ENCODE data around the gene ACSL1. TPM values are rescaled to one million over a fixed set of nuclear protein-coding genes. Genes with fewer than 3 reads are reported as not detected.

The ACSL1 gene
- polyA plus RNA-seq, 10 donors = 39.5 to 55.4 (median 47.4) TPM

DNA sequence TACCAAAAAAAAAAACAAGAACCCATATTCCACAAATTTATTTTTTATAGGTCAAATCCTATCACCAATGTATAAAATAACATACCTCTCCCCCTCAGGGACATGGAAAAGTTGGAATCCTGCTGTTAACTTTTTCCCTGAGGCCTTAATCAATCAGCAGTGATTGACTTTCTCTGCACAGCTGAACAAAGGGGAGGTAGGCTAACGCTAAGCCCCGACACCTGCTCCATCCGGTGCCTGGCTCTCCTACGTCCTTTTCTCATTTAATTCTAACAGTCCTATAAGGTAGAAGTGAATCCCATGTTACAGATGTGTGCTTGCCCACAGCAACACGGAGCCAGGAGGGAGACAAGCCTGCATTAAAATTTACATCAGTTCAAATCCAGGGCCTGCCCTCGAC, 94.7 kb downstream of the ACSL1 start:
- DNase-seq = no peak

- no peak for DNase-seq
Observed at GRCh38 chr4:184729946-184730345, 95.8 kb downstream of the ACSL1 start.

GRCh38 chr4:184728858-184729257, 96.9 kb downstream of the ACSL1 start:
- DNase-seq = no peak

GRCh38 chr4:184727430-184727829, 98.3 kb downstream of the ACSL1 start:
- no peak for DNase-seq

GRCh38 chr4:184722798-184723197, 103.0 kb downstream of the ACSL1 start:
- DNase-seq = no peak

DNA sequence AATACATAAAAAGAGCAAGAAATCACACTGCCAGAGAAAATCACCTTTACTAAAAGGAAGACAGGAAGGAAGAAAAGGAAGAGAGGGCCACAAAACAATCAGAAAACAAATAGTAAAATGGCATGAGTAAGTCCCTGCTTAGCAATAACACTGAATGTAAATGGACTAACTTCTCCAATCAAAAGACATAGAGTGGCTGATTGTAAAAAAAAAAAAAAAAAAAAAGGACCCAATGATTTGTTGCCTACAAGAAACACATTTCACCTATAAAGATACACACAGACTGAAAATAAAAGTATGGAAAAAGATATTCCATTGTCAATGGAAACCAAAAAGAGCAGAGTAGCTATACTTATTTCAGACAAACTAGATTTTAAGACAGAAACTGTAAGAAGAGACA, 104.5 kb downstream of the ACSL1 start:
- DNase-seq = no peak

DNA sequence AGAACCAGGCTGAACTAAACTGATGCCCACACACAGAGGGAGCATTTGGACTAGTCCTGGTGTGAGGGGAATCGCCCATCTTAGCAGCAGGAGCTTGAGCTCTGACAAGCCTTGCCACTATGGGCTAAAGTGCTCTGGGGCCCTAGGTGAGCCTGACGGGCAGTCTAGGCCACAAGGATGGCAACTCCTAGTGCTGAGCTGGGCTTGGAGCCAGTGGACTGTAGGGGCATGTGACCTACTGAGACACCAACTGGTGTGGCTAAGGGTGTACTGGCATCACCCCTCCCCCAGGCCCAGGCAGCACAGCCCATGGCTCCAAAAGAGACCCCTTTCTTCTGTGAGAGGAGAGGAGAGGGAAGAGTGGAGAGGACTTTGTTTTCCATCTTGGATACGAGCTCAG, 106.4 kb downstream of the ACSL1 start:
- no peak for DNase-seq

DNA sequence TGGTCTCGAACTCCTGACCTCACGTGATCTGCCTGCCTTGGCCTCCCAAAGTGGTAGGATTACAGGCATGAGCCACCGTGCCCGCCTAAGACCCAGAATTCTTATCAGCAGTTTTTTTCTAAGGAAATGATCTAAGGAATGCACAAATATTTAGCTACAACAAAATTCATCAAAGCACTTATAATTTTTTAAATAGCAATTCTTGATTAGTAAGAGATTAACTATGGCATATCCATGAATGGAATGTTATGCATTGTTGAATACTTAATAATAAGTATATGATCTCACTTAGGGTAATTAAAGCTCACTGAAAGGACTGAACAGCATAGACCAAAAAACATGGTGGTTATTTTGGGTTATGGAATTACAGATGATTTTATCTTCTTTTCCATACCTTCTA, 110.2 kb downstream of the ACSL1 start:
- DNase-seq = no peak

DNA sequence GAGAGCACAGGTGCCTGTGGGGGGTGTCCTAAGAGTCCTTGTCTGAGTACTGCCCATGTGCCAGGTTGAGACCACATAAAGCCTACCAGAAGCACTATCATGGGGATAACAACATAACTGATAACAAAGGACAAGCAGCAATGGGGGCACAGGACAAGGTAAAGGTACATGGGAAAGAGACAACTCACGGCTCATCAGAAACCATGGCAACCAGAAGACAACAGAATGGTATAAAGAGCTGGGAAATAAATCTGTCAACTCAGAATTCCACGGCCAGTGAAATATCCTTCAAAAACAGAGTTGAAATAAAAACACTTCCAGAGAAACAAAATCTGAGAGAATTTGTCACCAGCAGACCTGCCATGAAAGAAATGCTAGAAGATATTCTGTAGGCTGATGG, 111.9 kb downstream of the ACSL1 start:
- no peak for DNase-seq

GRCh38 chr4:184712322-184712721, 113.4 kb downstream of the ACSL1 start:
- no peak for DNase-seq

DNA sequence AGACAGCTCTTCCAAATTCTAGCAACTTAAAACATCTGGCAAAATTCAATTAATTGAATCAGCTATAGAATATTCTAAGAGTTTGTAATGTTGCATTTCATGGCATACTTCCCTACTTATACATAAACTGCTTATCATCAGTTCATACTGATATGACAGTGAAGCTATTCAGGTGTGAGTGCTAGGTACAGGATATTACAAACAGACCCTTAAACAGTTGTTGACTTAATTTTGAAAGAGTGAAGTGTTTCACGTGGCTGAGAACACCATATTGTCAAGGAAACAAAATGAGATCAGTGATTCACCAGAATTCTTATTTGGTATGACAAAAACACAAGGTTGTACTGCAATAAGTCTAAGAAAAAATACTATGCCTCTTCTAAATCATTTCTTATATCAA, 119.3 kb downstream of the ACSL1 start:
- DNase-seq = no peak

DNA sequence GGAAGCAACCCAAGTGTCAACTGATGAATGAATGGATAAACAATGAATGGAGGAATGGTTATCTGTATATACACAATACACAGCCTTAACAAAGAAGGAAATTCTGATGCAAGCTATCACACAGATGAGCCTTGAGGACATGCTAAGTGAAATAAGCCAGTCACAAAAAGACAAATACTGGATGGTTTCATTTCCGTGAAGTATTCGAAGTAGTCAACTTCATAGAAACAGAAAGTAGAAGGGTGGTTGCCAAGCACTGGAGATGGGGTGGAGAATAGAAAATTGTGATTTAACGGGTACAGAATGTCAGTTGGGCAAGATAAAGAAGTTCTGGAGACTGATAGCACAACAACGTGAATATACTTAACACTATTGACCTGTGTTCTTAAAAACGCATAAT, 120.1 kb downstream of the ACSL1 start:
- DNase-seq = no peak

Other genes starting within 250 kb of the ACSL1 start
- 10 to 100 TPM; 36.8 to 52.6 (median 41.9) TPM for gene CASP3, start 176.5 kb downstream of the ACSL1 start, polyA plus RNA-seq (ENCODE audit: insufficient read length in 10 of 10)
- gene PRIMPOL, start 176.2 kb downstream of the ACSL1 start, polyA plus RNA-seq (ENCODE audit: insufficient read length in 10 of 10) = 10 to 100 TPM; 19.7 to 46.4 (median 26.8) TPM
- gene CENPU, start 91.9 kb downstream of the ACSL1 start, polyA plus RNA-seq (ENCODE audit: insufficient read length in 10 of 10) = 10 to 100 TPM; 13.9 to 34.7 (median 24.3) TPM
- not detected for gene HELT, start 192.5 kb upstream of the ACSL1 start, polyA plus RNA-seq (ENCODE audit: insufficient read length in 10 of 10)

Measured in muscle of back (tissue), 11 donors.